Gastrocnemius medialis (tissue), 4 donors: ENCODE results near the gene RCSD1. TPM values are rescaled to one million over a fixed set of nuclear protein-coding genes. Genes with fewer than 3 reads are reported as not detected.

Source experiments
- ATAC-seq, 2 donors: fragments of 150-250 bp; one replicate each; pipeline ENCODE4 v1.9.1; 2016
- DNase-seq, 2 donors: peaks; one replicate each; pipeline ENCODE4 v3.0.0-alpha.2; 2019
- H3K27ac ChIP-seq, 4 donors: fragments of 200-600 bp; sonication (generic); 1 replicate in 1 of 4; 2 replicates in 3 of 4; pipeline ENCODE4 v1.5.1; 2016 to 2018; ENCODE audit warnings: mild to moderate bottlenecking in 2 of 4, moderate library complexity in 1 of 4
- H3K27me3 ChIP-seq, 3 donors: fragments of 200-600 bp; sonication (generic) in 2 of 3; 1 replicate in 1 of 3; 2 replicates in 2 of 3; pipeline versions ENCODE4 v1.5.1 to v1.6.0; 2016 to 2019; ENCODE audit warnings: mild to moderate bottlenecking in 1 of 3, moderate library complexity in 1 of 3
- H3K36me3 ChIP-seq, 2 donors: fragments of 200-600 bp; sonication (generic) in 1 of 2; one replicate each; pipeline ENCODE4 v1.5.1; 2017 to 2018
- H3K4me1 ChIP-seq, 2 donors: fragments of 200-600 bp; sonication (generic) in 1 of 2; one replicate each; pipeline ENCODE4 v1.5.1; 2016 to 2017; ENCODE audit warnings: mild to moderate bottlenecking in 2 of 2
- H3K4me3 ChIP-seq, 4 donors: fragments of 200-600 bp; sonication (generic) in 3 of 4; 1 replicate in 1 of 4; 2 replicates in 3 of 4; pipeline ENCODE4 v1.5.1; 2016 to 2019; ENCODE audit warnings: mild to moderate bottlenecking in 2 of 4
- H3K9me3 ChIP-seq, 3 donors: fragments of 200-600 bp; sonication (generic) in 2 of 3; 1 replicate in 1 of 3; 2 replicates in 2 of 3; pipeline ENCODE4 v1.5.1; 2016 to 2019
- CTCF ChIP-seq, 5 experiments: fragments of 450-650 bp in 3 of 5; fragments of 200-600 bp in 2 of 5; sonication (generic) in 2 of 5; IDR thresholded peaks in 4 of 5; conservative IDR thresholded peaks in 1 of 5; 1 replicate in 4 of 5; 2 replicates in 1 of 5; pipeline ENCODE4 v1.5.1; 2016 to 2019; ENCODE audit warnings: antibody characterized with exemption in 5 of 5, mild to moderate bottlenecking in 3 of 5, moderate library complexity in 3 of 5
- POLR2A ChIP-seq, 2 donors: fragments of 450-650 bp; IDR thresholded peaks; one replicate each; pipeline ENCODE4 v1.6.1; 2017; ENCODE audit warnings: antibody characterized with exemption in 2 of 2, mild to moderate bottlenecking in 2 of 2, moderate library complexity in 2 of 2
- in situ Hi-C, 4 donors: fragments of 200-750 bp; cut with MboI; loops; one replicate each; pipeline versions ENCODE4 v1.15.0 to v1.8.0; 2017; ENCODE audit warnings: low sequenced_read_pairs in 4 of 4
- intact Hi-C: fragments of 100-400 bp; cut with DNase I; formaldehyde crosslinking; loops from one replicate; pipeline ENCODE4 v1.15.1; 2023; ENCODE audit warnings: low total_unique reads
- total RNA-seq, 4 donors: library from RNA; depleted of rRNA; stranded (reverse); fragments of >200 nt; gene quantifications; one replicate each; pipeline versions ENCODE4 v1.1.0 to v1.2.3, GENCODE V29; 2016

RCSD1 gene
- total RNA-seq, 4 donors from 2014 or later = 6.0 to 14.8 (median 7.5) TPM

- DNase-seq (no peak), ATAC-seq (no peak)
- no peaks in the 10 kb centered on the region for H3K36me3 ChIP-seq
- no peaks in the 10 kb centered on the region for H3K9me3 ChIP-seq
- peak overlapping the region; percentile 90 to 96 (median 92) for H3K27ac ChIP-seq
- TF ChIP-seq POLR2A (IDR thresholded peaks at IDR 0.05) (no peak), CTCF (IDR thresholded peaks at IDR 0.05 in 4 of 5, conservative IDR thresholded peaks at IDR 0.05 in 1 of 5) (no peak)
- in situ Hi-C loops = no loop called here
- intact Hi-C loops = no loop called here
- H3K27me3 ChIP-seq = no peaks in the 10 kb centered on the region
- H3K4me3 ChIP-seq = peak overlapping the region; percentile 74 to 86 (median 86)
- H3K4me1 ChIP-seq = peaks cover 54 to 70% of the 10 kb centered on the region in 2 donors
These were observed 1.4 kb downstream of the RCSD1 start for GRCh38 chr1:167631386-167631935.

GRCh38 chr1:167631936-167632614 lies 2.0 kb downstream of the RCSD1 start:
- Histone ChIP-seq H3K4me1 (peaks cover 60 to 77% of the 10 kb centered on the region in 2 donors), H3K27me3 (no peaks in the 10 kb centered on the region), H3K36me3 (no peaks in the 10 kb centered on the region), H3K4me3 (peak overlapping the region in 1 of 4 donors; percentile 85), H3K9me3 (no peaks in the 10 kb centered on the region), H3K27ac (peak overlapping the region; percentile 90 to 96 (median 92))
- DNase-seq (no peak), ATAC-seq (no peak)
- TF ChIP-seq CTCF (IDR thresholded peaks at IDR 0.05 in 4 of 5, conservative IDR thresholded peaks at IDR 0.05 in 1 of 5) (no peak), POLR2A (IDR thresholded peaks at IDR 0.05) (no peak)
- in situ Hi-C loops (no loop called here), intact Hi-C loops (no loop called here)

GRCh38 chr1:167633258-167633944 lies 3.4 kb downstream of the RCSD1 start:
- intact Hi-C loops = no loop called here

GRCh38 chr1:167634435-167634834 lies 4.4 kb downstream of the RCSD1 start:
- in situ Hi-C loops = no loop called here
- Histone ChIP-seq H3K27me3 (no peaks in the 10 kb centered on the region), H3K4me3 (no peak overlapping the region), H3K9me3 (no peaks in the 10 kb centered on the region), H3K27ac (peak overlapping the region; percentile 90 to 96 (median 92)), H3K36me3 (no peaks in the 10 kb centered on the region), H3K4me1 (peaks cover 53 to 74% of the 10 kb centered on the region in 2 donors)
- intact Hi-C loops = loop anchor here (2.0 kb wide), 1 partner anchor 50 kb away; no protein-coding TSS in a partner anchor
- DNase-seq (no peak), ATAC-seq (no peak)
- no peak for TF ChIP-seq CTCF (IDR thresholded peaks at IDR 0.05 in 4 of 5, conservative IDR thresholded peaks at IDR 0.05 in 1 of 5)
- no peak for TF ChIP-seq POLR2A (IDR thresholded peaks at IDR 0.05)

More at GRCh38 chr1:167633258-167633944, 3.4 kb downstream of the RCSD1 start:
- ATAC-seq (no peak), DNase-seq (no peak)
- in situ Hi-C loops = no loop called here
- Histone ChIP-seq H3K27me3 (no peaks in the 10 kb centered on the region), H3K4me1 (peaks cover 59 to 82% of the 10 kb centered on the region in 2 donors), H3K9me3 (no peaks in the 10 kb centered on the region), H3K27ac (peak overlapping the region; percentile 90 to 96 (median 92)), H3K4me3 (no peak overlapping the region), H3K36me3 (no peaks in the 10 kb centered on the region)
- TF ChIP-seq CTCF (IDR thresholded peaks at IDR 0.05 in 4 of 5, conservative IDR thresholded peaks at IDR 0.05 in 1 of 5) (no peak), POLR2A (IDR thresholded peaks at IDR 0.05) (no peak)
